Hepatocyte (in vitro differentiated cells): ENCODE measurements around the gene ABHD5.

Experiments used
- EZH2 ChIP-seq: fragments of 200-600 bp; sonication (generic); IDR thresholded peaks from 2 replicates; pipeline ENCODE4 v1.6.1; 2016; ENCODE audit warnings: antibody characterized with exemption, mild to moderate bottlenecking, borderline replicate concordance
- TF ChIP-seq, protein P1 (sequence below): fragments of 200-600 bp; sonication (generic); IDR thresholded peaks from 2 replicates; pipeline ENCODE4 v1.5.1; 2016; ENCODE audit warnings: antibody characterized with exemption, mild to moderate bottlenecking; ENCODE audit not compliant: poor library complexity

DNA sequence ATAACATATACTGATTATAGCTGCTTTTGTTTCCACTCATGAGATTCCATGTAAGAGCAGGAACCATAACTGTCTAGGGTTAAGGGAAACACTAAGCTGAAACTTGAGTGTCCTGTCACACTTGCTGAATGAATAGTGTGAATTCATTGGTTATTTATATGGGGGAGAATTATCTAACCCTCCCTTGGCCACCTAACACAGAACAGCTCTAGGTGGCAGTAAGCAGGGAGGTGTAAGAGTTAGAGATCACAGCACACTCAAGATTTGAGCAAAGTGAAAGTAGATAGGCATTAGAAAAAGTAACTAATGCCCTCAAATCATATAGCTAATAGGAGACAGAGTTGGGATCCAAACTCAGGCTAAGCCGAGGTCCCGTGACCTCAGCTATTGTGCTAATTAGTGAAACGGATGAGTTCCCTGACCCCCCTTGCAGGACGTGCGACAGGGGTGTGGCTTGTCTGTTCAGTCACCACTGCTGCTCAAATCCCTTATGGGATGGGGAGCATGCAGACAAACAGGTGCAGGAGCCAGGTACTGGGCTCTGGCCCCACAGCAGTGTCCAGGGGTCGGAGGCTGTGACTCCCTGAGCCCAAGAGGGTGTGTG is 41.3 kb upstream of the ABHD5 start:
- TF ChIP-seq, protein P1, sequence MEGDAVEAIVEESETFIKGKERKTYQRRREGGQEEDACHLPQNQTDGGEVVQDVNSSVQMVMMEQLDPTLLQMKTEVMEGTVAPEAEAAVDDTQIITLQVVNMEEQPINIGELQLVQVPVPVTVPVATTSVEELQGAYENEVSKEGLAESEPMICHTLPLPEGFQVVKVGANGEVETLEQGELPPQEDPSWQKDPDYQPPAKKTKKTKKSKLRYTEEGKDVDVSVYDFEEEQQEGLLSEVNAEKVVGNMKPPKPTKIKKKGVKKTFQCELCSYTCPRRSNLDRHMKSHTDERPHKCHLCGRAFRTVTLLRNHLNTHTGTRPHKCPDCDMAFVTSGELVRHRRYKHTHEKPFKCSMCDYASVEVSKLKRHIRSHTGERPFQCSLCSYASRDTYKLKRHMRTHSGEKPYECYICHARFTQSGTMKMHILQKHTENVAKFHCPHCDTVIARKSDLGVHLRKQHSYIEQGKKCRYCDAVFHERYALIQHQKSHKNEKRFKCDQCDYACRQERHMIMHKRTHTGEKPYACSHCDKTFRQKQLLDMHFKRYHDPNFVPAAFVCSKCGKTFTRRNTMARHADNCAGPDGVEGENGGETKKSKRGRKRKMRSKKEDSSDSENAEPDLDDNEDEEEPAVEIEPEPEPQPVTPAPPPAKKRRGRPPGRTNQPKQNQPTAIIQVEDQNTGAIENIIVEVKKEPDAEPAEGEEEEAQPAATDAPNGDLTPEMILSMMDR = no peak
- TF ChIP-seq EZH2 = no peak
